GM21515 (cell line): ENCODE measurements around the gene BLTP3A.

Experiments used
- ATAC-seq: cut with Tn5 transposase; IDR thresholded peaks from one replicate; pipeline ENCODE4 v1.9.1; 2021; ENCODE audit not compliant: unreplicated experiment

BLTP3A gene

GRCh38 chr6:34829137-34829536 lies 37.3 kb downstream of the BLTP3A start:
- ATAC-seq = no peak

GRCh38 chr6:34832942-34833341 lies 41.1 kb downstream of the BLTP3A start:
- no peak for ATAC-seq

- ATAC-seq = no peak
Measured at GRCh38 chr6:34834789-34835518, 43.1 kb downstream of the BLTP3A start.

- ATAC-seq = no peak
Measured at GRCh38 chr6:34836008-34836407, 44.1 kb downstream of the BLTP3A start.

GRCh38 chr6:34836451-34836850 lies 44.6 kb downstream of the BLTP3A start:
- no peak for ATAC-seq

- no peak for ATAC-seq
Measured at GRCh38 chr6:34837528-34837927, 45.6 kb downstream of the BLTP3A start.

- no peak for ATAC-seq
Measured at GRCh38 chr6:34839666-34840352, 47.9 kb downstream of the BLTP3A start.
